Measurements from ENCODE around the gene IL19.

The IL19 gene

GRCh38 chr1:206784471-206784903 lies 13.9 kb downstream of the IL19 start:
- no peak overlapping the region for H2AFZ ChIP-seq (ENCODE audit: insufficient read depth, low read length, poor library complexity)
- H3K4ac ChIP-seq (ENCODE audit: low read depth, low read length), result no peak overlapping the region
- H3K9me3 ChIP-seq (ENCODE audit: insufficient read depth, low read depth, low read length), result no peaks in the 10 kb centered on the region
- H4K8ac ChIP-seq (ENCODE audit: low read depth, low read length), result no peak overlapping the region
- no peak overlapping the region for H4K12ac ChIP-seq (ENCODE audit: low read depth, low read length)
- H2BK5ac ChIP-seq (ENCODE audit: low read depth, low read length, poor library complexity), result no peak overlapping the region
- H3K27me3 ChIP-seq (ENCODE audit: insufficient read depth, low read length), result no peaks in the 10 kb centered on the region
- no peak overlapping the region for H3K4me2 ChIP-seq (ENCODE audit: low read length)
- WGBS (ENCODE audit: extremely low coverage, insufficient coverage, insufficient read length), result no CpG with 5 or more reads among the region's 17 CpGs
- no peak overlapping the region for H4K91ac ChIP-seq (ENCODE audit: low read depth, low read length)
- no peak overlapping the region for H2AK5ac ChIP-seq (ENCODE audit: low read length)
- no peak overlapping the region for H3K18ac ChIP-seq (ENCODE audit: low read length)
- no peak for DNase-seq
- H2BK120ac ChIP-seq (ENCODE audit: insufficient read depth, low read length, poor library complexity), result no peak overlapping the region
- H3K27ac ChIP-seq (ENCODE audit: low read depth, low read length), result no peak overlapping the region
- H3K23ac ChIP-seq (ENCODE audit: low read length), result no peak overlapping the region
- H3K4me1 ChIP-seq (ENCODE audit: control insufficient read depth in 1 of 2, insufficient read depth in 2 of 2, low read length in 2 of 2), result peaks cover 0 to 3% of the 10 kb centered on the region in 2 experiments
- H3K79me1 ChIP-seq (ENCODE audit: low read length), result no peaks in the 10 kb centered on the region
- no peak overlapping the region for H2BK12ac ChIP-seq (ENCODE audit: low read length)
- H3K79me2 ChIP-seq (ENCODE audit: control insufficient read depth, insufficient read depth, low read length, poor library complexity), result no peaks in the 10 kb centered on the region
- no peaks in the 10 kb centered on the region for H3K36me3 ChIP-seq (ENCODE audit: control insufficient read depth in 1 of 2, insufficient read depth in 2 of 2, low read length in 2 of 2)
- no peak overlapping the region for H3K9ac ChIP-seq (ENCODE audit: low read length)
- H3K14ac ChIP-seq (ENCODE audit: low read length), result no peak overlapping the region
- H3K4me3 ChIP-seq (ENCODE audit: low read depth, low read length), result no peak overlapping the region

- no peak overlapping the region for H2AK5ac ChIP-seq (ENCODE audit: low read length)
- no peaks in the 10 kb centered on the region for H3K79me1 ChIP-seq (ENCODE audit: low read length)
- no peak overlapping the region for H3K23ac ChIP-seq (ENCODE audit: low read length)
- H4K91ac ChIP-seq (ENCODE audit: low read depth, low read length), result no peak overlapping the region
- H3K18ac ChIP-seq (ENCODE audit: low read length), result no peak overlapping the region
- H2BK5ac ChIP-seq (ENCODE audit: low read depth, low read length, poor library complexity), result no peak overlapping the region
- peaks cover 0 to 3% of the 10 kb centered on the region in 2 experiments for H3K4me1 ChIP-seq (ENCODE audit: control insufficient read depth in 1 of 2, insufficient read depth in 2 of 2, low read length in 2 of 2)
- no peaks in the 10 kb centered on the region for H3K79me2 ChIP-seq (ENCODE audit: control insufficient read depth, insufficient read depth, low read length, poor library complexity)
- no peak overlapping the region for H3K4me3 ChIP-seq (ENCODE audit: low read depth, low read length)
- no peak overlapping the region for H2BK120ac ChIP-seq (ENCODE audit: insufficient read depth, low read length, poor library complexity)
- no peak overlapping the region for H3K9ac ChIP-seq (ENCODE audit: low read length)
- no peak overlapping the region for H3K14ac ChIP-seq (ENCODE audit: low read length)
- H2BK12ac ChIP-seq (ENCODE audit: low read length), result no peak overlapping the region
- no peak overlapping the region for H3K4me2 ChIP-seq (ENCODE audit: low read length)
- H3K4ac ChIP-seq (ENCODE audit: low read depth, low read length), result no peak overlapping the region
- DNase-seq, result no peak
- no peaks in the 10 kb centered on the region for H3K36me3 ChIP-seq (ENCODE audit: control insufficient read depth in 1 of 2, insufficient read depth in 2 of 2, low read length in 2 of 2)
- no peak overlapping the region for H3K27ac ChIP-seq (ENCODE audit: low read depth, low read length)
- WGBS (ENCODE audit: extremely low coverage, insufficient coverage, insufficient read length), result no CpG with 5 or more reads among the region's 4 CpGs
- H3K9me3 ChIP-seq (ENCODE audit: insufficient read depth, low read depth, low read length), result no peaks in the 10 kb centered on the region
- H3K27me3 ChIP-seq (ENCODE audit: insufficient read depth, low read length), result no peaks in the 10 kb centered on the region
- no peak overlapping the region for H4K8ac ChIP-seq (ENCODE audit: low read depth, low read length)
- no peak overlapping the region for H4K12ac ChIP-seq (ENCODE audit: low read depth, low read length)
- H2AFZ ChIP-seq (ENCODE audit: insufficient read depth, low read length, poor library complexity), result no peak overlapping the region
Observed at GRCh38 chr1:206785182-206785765, 14.7 kb downstream of the IL19 start.

- no peaks in the 10 kb centered on the region for H3K9me3 ChIP-seq (ENCODE audit: insufficient read depth, low read depth, low read length)
- no peaks in the 10 kb centered on the region for H3K79me1 ChIP-seq (ENCODE audit: low read length)
- H3K18ac ChIP-seq (ENCODE audit: low read length), result no peak overlapping the region
- no peak overlapping the region for H2AK5ac ChIP-seq (ENCODE audit: low read length)
- H3K36me3 ChIP-seq (ENCODE audit: control insufficient read depth in 1 of 2, insufficient read depth in 2 of 2, low read length in 2 of 2), result no peaks in the 10 kb centered on the region
- WGBS (ENCODE audit: extremely low coverage, insufficient coverage, insufficient read length), result no CpG with 5 or more reads among the region's 5 CpGs
- H2BK120ac ChIP-seq (ENCODE audit: insufficient read depth, low read length, poor library complexity), result no peak overlapping the region
- H4K91ac ChIP-seq (ENCODE audit: low read depth, low read length), result no peak overlapping the region
- H2BK5ac ChIP-seq (ENCODE audit: low read depth, low read length, poor library complexity), result no peak overlapping the region
- H4K8ac ChIP-seq (ENCODE audit: low read depth, low read length), result no peak overlapping the region
- no peak overlapping the region for H3K27ac ChIP-seq (ENCODE audit: low read depth, low read length)
- no peak overlapping the region for H3K9ac ChIP-seq (ENCODE audit: low read length)
- H3K4ac ChIP-seq (ENCODE audit: low read depth, low read length), result no peak overlapping the region
- H2BK12ac ChIP-seq (ENCODE audit: low read length), result no peak overlapping the region
- no peak overlapping the region for H3K14ac ChIP-seq (ENCODE audit: low read length)
- H3K27me3 ChIP-seq (ENCODE audit: insufficient read depth, low read length), result no peaks in the 10 kb centered on the region
- H3K79me2 ChIP-seq (ENCODE audit: control insufficient read depth, insufficient read depth, low read length, poor library complexity), result no peaks in the 10 kb centered on the region
- H3K4me1 ChIP-seq (ENCODE audit: control insufficient read depth in 1 of 2, insufficient read depth in 2 of 2, low read length in 2 of 2), result peaks cover 0 to 3% of the 10 kb centered on the region in 2 experiments
- H3K4me2 ChIP-seq (ENCODE audit: low read length), result no peak overlapping the region
- DNase-seq, result no peak
- H3K23ac ChIP-seq (ENCODE audit: low read length), result no peak overlapping the region
- no peak overlapping the region for H3K4me3 ChIP-seq (ENCODE audit: low read depth, low read length)
- H4K12ac ChIP-seq (ENCODE audit: low read depth, low read length), result no peak overlapping the region
- no peak overlapping the region for H2AFZ ChIP-seq (ENCODE audit: insufficient read depth, low read length, poor library complexity)
Observed at GRCh38 chr1:206786212-206786886, 15.8 kb downstream of the IL19 start.

- no peak overlapping the region for H3K4ac ChIP-seq (ENCODE audit: low read depth, low read length)
- H3K4me1 ChIP-seq (ENCODE audit: control insufficient read depth in 1 of 2, insufficient read depth in 2 of 2, low read length in 2 of 2), result peaks cover 0 to 3% of the 10 kb centered on the region in 2 experiments
- H3K79me2 ChIP-seq (ENCODE audit: control insufficient read depth, insufficient read depth, low read length, poor library complexity), result no peaks in the 10 kb centered on the region
- H2AK5ac ChIP-seq (ENCODE audit: low read length), result no peak overlapping the region
- H3K27me3 ChIP-seq (ENCODE audit: insufficient read depth, low read length), result no peaks in the 10 kb centered on the region
- no peak overlapping the region for H2BK5ac ChIP-seq (ENCODE audit: low read depth, low read length, poor library complexity)
- H3K4me2 ChIP-seq (ENCODE audit: low read length), result no peak overlapping the region
- no peaks in the 10 kb centered on the region for H3K79me1 ChIP-seq (ENCODE audit: low read length)
- H3K23ac ChIP-seq (ENCODE audit: low read length), result no peak overlapping the region
- H3K14ac ChIP-seq (ENCODE audit: low read length), result no peak overlapping the region
- H3K18ac ChIP-seq (ENCODE audit: low read length), result no peak overlapping the region
- no peak overlapping the region for H4K8ac ChIP-seq (ENCODE audit: low read depth, low read length)
- H3K4me3 ChIP-seq (ENCODE audit: low read depth, low read length), result no peak overlapping the region
- WGBS (ENCODE audit: extremely low coverage, insufficient coverage, insufficient read length), result no CpG with 5 or more reads among the region's 5 CpGs
- H4K12ac ChIP-seq (ENCODE audit: low read depth, low read length), result no peak overlapping the region
- H2BK12ac ChIP-seq (ENCODE audit: low read length), result no peak overlapping the region
- H3K9ac ChIP-seq (ENCODE audit: low read length), result no peak overlapping the region
- no peak for DNase-seq
- H4K91ac ChIP-seq (ENCODE audit: low read depth, low read length), result no peak overlapping the region
- H3K27ac ChIP-seq (ENCODE audit: low read depth, low read length), result no peak overlapping the region
- H3K36me3 ChIP-seq (ENCODE audit: control insufficient read depth in 1 of 2, insufficient read depth in 2 of 2, low read length in 2 of 2), result no peaks in the 10 kb centered on the region
- H3K9me3 ChIP-seq (ENCODE audit: insufficient read depth, low read depth, low read length), result no peaks in the 10 kb centered on the region
- H2BK120ac ChIP-seq (ENCODE audit: insufficient read depth, low read length, poor library complexity), result no peak overlapping the region
- no peak overlapping the region for H2AFZ ChIP-seq (ENCODE audit: insufficient read depth, low read length, poor library complexity)
Observed at GRCh38 chr1:206787891-206788290, 17.3 kb downstream of the IL19 start.

Measured in trophoblast cell (in vitro differentiated cells and primary cell).